HepG2 (cell line): ENCODE measurements around the gene AHSG. TPM values are rescaled to one million over a fixed set of nuclear protein-coding genes. Genes with fewer than 3 reads are reported as not detected.

ENCODE experiments used
- ATRX ChIP-seq: sonication (generic); formaldehyde crosslinking; IDR thresholded peaks from 2 replicates; pipeline ENCODE4 v1.4.0; 2020; ENCODE audit warnings: missing genetic modification reagents, borderline replicate concordance
- BCL3 ChIP-seq: sonication (generic); formaldehyde crosslinking; IDR thresholded peaks from 2 replicates; pipeline ENCODE4 v1.5.1; 2020; ENCODE audit warnings: mild to moderate bottlenecking, missing genetic modification reagents, moderate library complexity
- DNMT3B ChIP-seq: conservative IDR thresholded peaks from 2 replicates; pipeline ENCODE4 v1.6.1; 2016; ENCODE audit warnings: missing biosample characterization, control low read depth
- GLMP ChIP-seq: sonication (generic); formaldehyde crosslinking; IDR thresholded peaks from 2 replicates; pipeline ENCODE4 v1.9.0; 2021; ENCODE audit warnings: missing genetic modification reagents, mild to moderate bottlenecking, borderline replicate concordance
- HMG20B ChIP-seq: conservative IDR thresholded peaks from 2 replicates; pipeline ENCODE4 v1.6.1; 2016; ENCODE audit warnings: missing genetic modification reagents, missing compliant biosample characterization
- IRX3 ChIP-seq: sonication (generic); formaldehyde crosslinking; IDR thresholded peaks from 2 replicates; pipeline ENCODE4 v1.8.1; 2023; ENCODE audit warnings: mild to moderate bottlenecking, low read depth, missing genetic modification reagents, borderline replicate concordance
- KDM4B ChIP-seq: sonication (generic); formaldehyde crosslinking; IDR thresholded peaks from 2 replicates; pipeline ENCODE4 v1.4.0; 2020; ENCODE audit warnings: missing genetic modification reagents
- NFKB2 ChIP-seq: sonication (generic); formaldehyde crosslinking; IDR thresholded peaks from 2 replicates; pipeline ENCODE4 v1.4.0; 2020; ENCODE audit warnings: missing genetic modification reagents, borderline replicate concordance
- PCBP2 ChIP-seq: fragments of 200-400 bp; formaldehyde crosslinking; optimal IDR thresholded peaks from 2 replicates; pipeline ENCODE3; 2018; ENCODE audit warnings: low read length, low read depth; ENCODE audit not compliant: poor library complexity, severe bottlenecking
- PHB2 ChIP-seq: fragments of 450-650 bp; IDR thresholded peaks from 2 replicates; pipeline ENCODE4 v1.6.1; 2018; ENCODE audit not compliant: partially characterized antibody
- POLR2AphosphoS5 ChIP-seq: IDR thresholded peaks from 2 replicates; pipeline ENCODE4 v1.6.1; 2012; ENCODE audit warnings: low read depth, low read length
- RFXAP ChIP-seq: sonication (generic); formaldehyde crosslinking; IDR thresholded peaks from 2 replicates; pipeline ENCODE4 v1.4.0; 2020; ENCODE audit warnings: missing genetic modification reagents, borderline replicate concordance
- SYNCRIP ChIP-seq: fragments of 200-400 bp; formaldehyde crosslinking; IDR thresholded peaks from 2 replicates; pipeline ENCODE4 v1.6.1; 2018; ENCODE audit warnings: mild to moderate bottlenecking, low read depth, low read length; ENCODE audit not compliant: insufficient read depth
- TBX3 ChIP-seq: fragments of 450-650 bp; IDR thresholded peaks from 2 replicates; pipeline ENCODE4 v1.6.1; 2017; ENCODE audit warnings: antibody characterized with exemption, mild to moderate bottlenecking, inconsistent platforms, borderline replicate concordance
- XRCC5 ChIP-seq: fragments of 200-400 bp; formaldehyde crosslinking; optimal IDR thresholded peaks from 2 replicates; pipeline ENCODE3; 2017; ENCODE audit warnings: mild to moderate bottlenecking, low read length
- ZBTB49 ChIP-seq: sonication (generic); formaldehyde crosslinking; IDR thresholded peaks from 2 replicates; pipeline ENCODE4 v1.4.0; 2020; ENCODE audit warnings: missing genetic modification reagents, borderline replicate concordance
- ZFP62 ChIP-seq: sonication (generic); formaldehyde crosslinking; IDR thresholded peaks from 2 replicates; pipeline ENCODE4 v1.4.0; 2020; ENCODE audit warnings: missing genetic modification reagents
- ZNF101 ChIP-seq: sonication (generic); formaldehyde crosslinking; IDR thresholded peaks from 2 replicates; pipeline ENCODE4 v1.4.0; 2020; ENCODE audit warnings: mild to moderate bottlenecking, low read depth, missing genetic modification reagents, borderline replicate concordance
- ZNF431 ChIP-seq: sonication (generic); formaldehyde crosslinking; IDR thresholded peaks from 2 replicates; pipeline ENCODE4 v1.9.0; 2022; ENCODE audit warnings: missing genetic modification reagents, low read depth, mild to moderate bottlenecking, borderline replicate concordance
- ZNF557 ChIP-seq: sonication (generic); formaldehyde crosslinking; IDR thresholded peaks from 2 replicates; pipeline ENCODE4 v1.4.0; 2020; ENCODE audit warnings: missing genetic modification reagents
- ZNF749 ChIP-seq: sonication (generic); formaldehyde crosslinking; IDR thresholded peaks from 2 replicates; pipeline ENCODE4 v1.8.0; 2022; ENCODE audit warnings: mild to moderate bottlenecking, missing genetic modification reagents, moderate library complexity, borderline replicate concordance
- ZNF83 ChIP-seq: sonication (generic); formaldehyde crosslinking; IDR thresholded peaks from 2 replicates; pipeline ENCODE4 v1.4.0; 2020; ENCODE audit warnings: missing genetic modification reagents, mild to moderate bottlenecking, borderline replicate concordance
- polyA plus RNA-seq, 8 experiments: library from polyadenylated mRNA; depleted of rRNA in 3 of 8; stranded (reverse) in 7 of 8; unstranded in 1 of 8; fragments of >200 nt; fragmentation: Illumina TruSeq in 4 of 8; extraction: Trizol in 4 of 8; gene quantifications; 2 replicates each; pipeline versions ENCODE4 v1.2.1 to v1.2.3, GENCODE V29; 2011 to 2016; ENCODE audit warnings: low read depth in 4 of 8, missing spikeins in 1 of 8, mixed read lengths in 1 of 8; ENCODE audit not compliant: insufficient read depth in 1 of 8
- total RNA-seq, 5 experiments: library from RNA; depleted of rRNA; stranded (reverse); fragments of >200 nt; fragmentation: Illumina TruSeq; extraction: Trizol; gene quantifications; 2 replicates each; pipeline ENCODE4 v1.2.3, GENCODE V29; 2016; ENCODE audit warnings: low read depth in 1 of 5
- TF ChIP-seq, protein P1 (sequence below): sonication (generic); formaldehyde crosslinking; IDR thresholded peaks from 2 replicates; pipeline ENCODE4 v1.9.0; 2021; ENCODE audit warnings: missing genetic modification reagents, mild to moderate bottlenecking, borderline replicate concordance
- TF ChIP-seq, protein P2 (sequence below): sonication (generic); formaldehyde crosslinking; IDR thresholded peaks from 2 replicates; pipeline ENCODE4 v1.8.0; 2022; ENCODE audit warnings: missing genetic modification reagents, mild to moderate bottlenecking, inconsistent platforms, borderline replicate concordance

Gene AHSG
- total and polyA plus RNA-seq, 2 of the 13 experiments (the other 11 are each of a cell fraction or from before 2014, with no cell fraction given) = 2,043 to 19,152 TPM

DNA sequence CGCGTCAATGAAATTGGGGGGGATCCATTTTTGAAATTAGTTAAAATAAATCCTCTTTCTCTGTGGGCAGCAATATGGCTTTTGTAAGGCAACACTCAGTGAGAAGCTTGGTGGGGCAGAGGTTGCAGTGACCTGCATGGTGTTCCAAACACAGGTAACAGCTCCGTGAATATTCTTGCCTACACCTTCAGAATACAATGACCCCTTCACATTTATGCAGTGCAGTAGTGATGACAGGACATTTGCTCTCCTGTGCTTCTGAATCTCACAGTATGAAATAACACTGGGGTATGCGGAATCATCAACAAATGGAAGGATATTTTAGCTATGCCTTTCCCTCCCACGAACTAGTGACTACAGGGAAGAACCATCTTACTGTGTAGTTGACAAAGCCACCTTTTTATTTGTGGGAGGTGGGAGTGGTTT is 6.9 kb downstream of the AHSG start (continued):
- TF ChIP-seq ZFP62 (no peak), DNMT3B (CRISPR knock-in tag) (no peak), GLMP (no peak), ZNF101 (no peak), PHB2 (no peak), SYNCRIP (no peak), PCBP2 (no peak), TBX3 (no peak), XRCC5 (peak; percentile 27), POLR2AphosphoS5 (peak; percentile 83), NFKB2 (no peak), KDM4B (CRISPR knock-in tag) (no peak), ZBTB49 (no peak), ZNF431 (CRISPR knock-in tag) (no peak), ZNF557 (CRISPR knock-in tag) (no peak), IRX3 (CRISPR knock-in tag) (no peak), ATRX (CRISPR knock-in tag) (no peak), ZNF749 (CRISPR knock-in tag) (no peak), BCL3 (CRISPR knock-in tag) (no peak), RFXAP (no peak), ZNF83 (CRISPR knock-in tag) (no peak), HMG20B (CRISPR knock-in tag) (no peak)
- TF ChIP-seq, protein P1, sequence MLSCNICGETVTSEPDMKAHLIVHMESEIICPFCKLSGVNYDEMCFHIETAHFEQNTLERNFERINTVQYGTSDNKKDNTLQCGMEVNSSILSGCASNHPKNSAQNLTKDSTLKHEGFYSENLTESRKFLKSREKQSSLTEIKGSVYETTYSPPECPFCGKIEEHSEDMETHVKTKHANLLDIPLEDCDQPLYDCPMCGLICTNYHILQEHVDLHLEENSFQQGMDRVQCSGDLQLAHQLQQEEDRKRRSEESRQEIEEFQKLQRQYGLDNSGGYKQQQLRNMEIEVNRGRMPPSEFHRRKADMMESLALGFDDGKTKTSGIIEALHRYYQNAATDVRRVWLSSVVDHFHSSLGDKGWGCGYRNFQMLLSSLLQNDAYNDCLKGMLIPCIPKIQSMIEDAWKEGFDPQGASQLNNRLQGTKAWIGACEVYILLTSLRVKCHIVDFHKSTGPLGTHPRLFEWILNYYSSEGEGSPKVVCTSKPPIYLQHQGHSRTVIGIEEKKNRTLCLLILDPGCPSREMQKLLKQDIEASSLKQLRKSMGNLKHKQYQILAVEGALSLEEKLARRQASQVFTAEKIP (CRISPR knock-in tag) = no peak
- TF ChIP-seq, protein P2, sequence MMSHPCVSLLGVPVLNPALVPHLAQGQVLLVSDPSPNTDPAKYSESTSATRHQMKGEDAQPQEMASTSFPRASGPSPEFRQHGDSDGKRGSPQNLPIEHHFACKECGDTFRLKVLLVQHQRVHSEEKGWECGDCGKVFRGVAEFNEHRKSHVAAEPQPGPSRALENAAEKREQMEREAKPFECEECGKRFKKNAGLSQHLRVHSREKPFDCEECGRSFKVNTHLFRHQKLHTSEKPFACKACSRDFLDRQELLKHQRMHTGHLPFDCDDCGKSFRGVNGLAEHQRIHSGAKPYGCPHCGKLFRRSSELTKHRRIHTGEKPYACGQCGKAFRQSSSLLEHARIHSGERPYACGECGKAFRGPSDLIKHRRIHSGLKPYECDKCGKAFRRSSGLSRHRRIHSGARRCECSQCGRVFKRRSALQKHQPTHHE (CRISPR knock-in tag) = no peak
